BJ (cell line): ENCODE results near the gene KNL1. TPM values are rescaled to one million over a fixed set of nuclear protein-coding genes. Genes with fewer than 3 reads are reported as not detected.

Experiments
- CTCF ChIA-PET: fragments of 350-600 bp; formaldehyde crosslinking; extraction: SDS; loops from one replicate; lab custom pipeline; 2021; ENCODE audit warnings: antibody characterized with exemption, inconsistent platforms; lab: Yijun Ruan, JAX
- POLR2A ChIA-PET: fragments of 300-600 bp; sonication (Branson Sonifier 250); formaldehyde crosslinking; extraction: SDS; loops from one replicate; lab custom pipeline; 2021; ENCODE audit warnings: antibody characterized with exemption; lab: Charles Lee
- DNase-seq: peaks from one replicate; pipeline ENCODE4 v3.0.0-alpha.2; 2011; ENCODE audit warnings: low read depth
- H3K27me3 ChIP-seq: 2 replicates; pipeline ENCODE4 v1.6.0; 2011; ENCODE audit warnings: low read length; ENCODE audit not compliant: control insufficient read depth, insufficient read depth
- H3K36me3 ChIP-seq: 2 replicates; pipeline ENCODE4 v1.5.1; 2011; ENCODE audit warnings: low read length; ENCODE audit not compliant: control insufficient read depth, insufficient read depth
- H3K4me3 ChIP-seq: 2 replicates; pipeline ENCODE4 v1.5.1; 2011; ENCODE audit warnings: low read depth, mild to moderate bottlenecking, control low read depth, low read length
- polyA plus RNA-seq: library from polyadenylated mRNA; depleted of rRNA; stranded (reverse); fragments of >200 nt; gene quantifications from 2 replicates; pipeline ENCODE4 v1.2.3, GENCODE V29; 2011
- TF ChIP-seq, protein P1 (sequence below): IDR thresholded peaks from 2 replicates; pipeline ENCODE4 v1.5.1; 2011; ENCODE audit warnings: low read depth, mild to moderate bottlenecking, control low read depth, inconsistent platforms, low read length, moderate library complexity; ENCODE audit not compliant: insufficient read depth

KNL1 gene
- polyA plus RNA-seq, 1 experiment, result 3.9 TPM

DNA sequence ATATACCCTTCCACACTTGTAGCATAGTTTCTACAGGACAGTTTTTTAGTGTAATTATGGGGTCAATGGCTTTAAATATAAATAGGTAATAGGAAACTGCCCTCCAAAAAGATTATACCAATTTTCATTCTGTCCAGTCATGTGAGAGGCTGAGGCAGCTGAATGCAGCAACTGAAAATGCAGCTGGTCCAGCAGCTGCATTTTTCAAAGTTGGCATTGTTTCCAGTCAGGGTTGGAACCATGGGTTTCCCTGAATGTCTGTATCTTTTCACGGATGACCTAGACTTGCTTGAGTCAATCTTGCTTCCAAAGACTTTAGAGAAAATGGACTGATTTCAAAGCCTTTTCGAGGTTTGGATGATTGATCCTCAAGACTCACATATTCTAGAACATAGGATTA lies 9.9 kb upstream of the KNL1 start:
- TF ChIP-seq, protein P1, sequence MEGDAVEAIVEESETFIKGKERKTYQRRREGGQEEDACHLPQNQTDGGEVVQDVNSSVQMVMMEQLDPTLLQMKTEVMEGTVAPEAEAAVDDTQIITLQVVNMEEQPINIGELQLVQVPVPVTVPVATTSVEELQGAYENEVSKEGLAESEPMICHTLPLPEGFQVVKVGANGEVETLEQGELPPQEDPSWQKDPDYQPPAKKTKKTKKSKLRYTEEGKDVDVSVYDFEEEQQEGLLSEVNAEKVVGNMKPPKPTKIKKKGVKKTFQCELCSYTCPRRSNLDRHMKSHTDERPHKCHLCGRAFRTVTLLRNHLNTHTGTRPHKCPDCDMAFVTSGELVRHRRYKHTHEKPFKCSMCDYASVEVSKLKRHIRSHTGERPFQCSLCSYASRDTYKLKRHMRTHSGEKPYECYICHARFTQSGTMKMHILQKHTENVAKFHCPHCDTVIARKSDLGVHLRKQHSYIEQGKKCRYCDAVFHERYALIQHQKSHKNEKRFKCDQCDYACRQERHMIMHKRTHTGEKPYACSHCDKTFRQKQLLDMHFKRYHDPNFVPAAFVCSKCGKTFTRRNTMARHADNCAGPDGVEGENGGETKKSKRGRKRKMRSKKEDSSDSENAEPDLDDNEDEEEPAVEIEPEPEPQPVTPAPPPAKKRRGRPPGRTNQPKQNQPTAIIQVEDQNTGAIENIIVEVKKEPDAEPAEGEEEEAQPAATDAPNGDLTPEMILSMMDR, result no peak
- CTCF ChIA-PET, result no interaction called here
- Histone ChIP-seq H3K27me3 (no peaks in the 10 kb centered on the region; the same call in 1 of the 2 replicates), H3K36me3 (no peaks in the 10 kb centered on the region), H3K4me3 (no peak overlapping the region)
- no peak for DNase-seq
- POLR2A ChIA-PET, result no interaction called here

DNA sequence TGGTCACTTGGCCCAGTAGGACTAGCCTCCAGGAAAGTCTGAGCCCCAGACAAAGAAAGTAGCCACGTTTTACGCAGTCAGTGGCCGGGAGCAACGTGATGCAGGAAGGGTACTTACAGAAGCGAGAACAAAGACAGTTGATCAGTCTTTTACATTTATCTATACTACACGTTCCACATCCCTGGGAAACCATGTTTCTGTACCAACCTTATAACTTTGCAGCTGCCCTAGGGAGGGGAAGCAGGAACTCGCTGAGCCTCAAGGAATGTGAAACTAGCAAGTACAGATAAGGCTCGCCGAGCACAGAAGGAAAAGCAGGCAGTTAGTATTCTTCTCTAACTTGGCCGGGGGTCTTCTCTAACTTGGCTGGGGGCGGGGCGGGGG lies 3.4 kb upstream of the KNL1 start:
- CTCF ChIA-PET, result interaction anchor here (1.1 to 3.7 kb wide), 10 partner anchors 9 to 800 kb away, joined by 3 to 16 read pairs (median 5); partner anchors contain the start of gene RPUSD2
- H3K36me3 ChIP-seq, result no peaks in the 10 kb centered on the region
- TF ChIP-seq, protein P1, result no peak
- no peaks in the 10 kb centered on the region; the same call in 1 of the 2 replicates for H3K27me3 ChIP-seq
- DNase-seq, result no peak
- POLR2A ChIA-PET, result no interaction called here
- no peak overlapping the region for H3K4me3 ChIP-seq

DNA sequence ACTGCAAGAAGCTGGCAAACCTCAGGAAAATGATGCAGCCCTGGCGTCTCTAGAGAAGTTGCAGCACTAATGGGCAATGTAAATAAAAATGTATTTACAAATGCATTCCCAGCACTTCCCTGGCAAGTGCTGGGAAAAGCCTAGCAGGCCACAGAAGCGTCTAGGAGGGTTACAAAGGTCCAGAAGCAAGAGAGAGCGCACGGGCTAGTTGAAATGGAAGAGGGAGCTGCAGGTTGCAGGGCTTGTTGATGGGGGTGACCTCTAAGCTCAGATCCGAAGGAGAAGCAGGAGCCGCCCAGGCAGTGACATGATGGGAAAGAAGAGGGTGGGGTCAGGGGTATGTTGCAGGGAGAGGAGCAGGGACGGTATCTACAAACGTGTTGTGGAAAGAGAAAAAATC lies 2.7 kb upstream of the KNL1 start:
- POLR2A ChIA-PET, result no interaction called here
- Histone ChIP-seq H3K27me3 (no peaks in the 10 kb centered on the region; the same call in 1 of the 2 replicates), H3K4me3 (no peak overlapping the region), H3K36me3 (no peaks in the 10 kb centered on the region)
- CTCF ChIA-PET, result interaction anchor here (0.6 to 3.7 kb wide), 7 partner anchors 11 to 799 kb away, joined by 3 to 16 read pairs (median 4); partner anchors contain the start of gene VPS18
- TF ChIP-seq, protein P1, result no peak
- DNase-seq, result no peak

DNA sequence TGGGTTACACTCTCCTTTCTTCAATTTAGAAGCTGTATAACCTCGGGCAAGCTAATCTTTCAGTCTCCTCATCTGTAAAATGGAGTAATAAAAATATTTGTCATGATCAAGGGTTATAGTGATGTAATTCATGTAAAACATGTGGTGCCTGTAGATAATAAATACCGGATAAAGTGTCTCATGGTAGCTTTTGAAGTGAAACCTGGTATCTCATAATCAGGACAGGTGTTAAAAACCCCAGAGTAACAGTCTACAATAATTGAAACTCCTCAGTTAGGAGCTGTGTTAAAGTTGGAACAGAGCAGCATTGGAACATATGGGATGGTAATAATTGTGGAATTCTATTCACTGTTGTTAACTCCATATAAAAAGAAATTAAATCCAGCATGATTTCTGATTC lies 884 bp upstream of the KNL1 start:
- ChIA-PET CTCF (interaction anchor here (0.8 to 2.2 kb wide), 3 partner anchors 22 to 301 kb away, joined by 3 to 6 read pairs (median 3); partner anchors contain the start of gene VPS18), POLR2A (interaction anchor here (0.5 kb wide), 1 partner anchor 414 kb away, joined by 8 read pairs; no protein-coding TSS in a partner anchor)
- H3K4me3 ChIP-seq, result no peak overlapping the region
- no peak for DNase-seq
- TF ChIP-seq, protein P1, result no peak
- no peaks in the 10 kb centered on the region for H3K36me3 ChIP-seq
- H3K27me3 ChIP-seq, result no peaks in the 10 kb centered on the region; the same call in 1 of the 2 replicates

DNA sequence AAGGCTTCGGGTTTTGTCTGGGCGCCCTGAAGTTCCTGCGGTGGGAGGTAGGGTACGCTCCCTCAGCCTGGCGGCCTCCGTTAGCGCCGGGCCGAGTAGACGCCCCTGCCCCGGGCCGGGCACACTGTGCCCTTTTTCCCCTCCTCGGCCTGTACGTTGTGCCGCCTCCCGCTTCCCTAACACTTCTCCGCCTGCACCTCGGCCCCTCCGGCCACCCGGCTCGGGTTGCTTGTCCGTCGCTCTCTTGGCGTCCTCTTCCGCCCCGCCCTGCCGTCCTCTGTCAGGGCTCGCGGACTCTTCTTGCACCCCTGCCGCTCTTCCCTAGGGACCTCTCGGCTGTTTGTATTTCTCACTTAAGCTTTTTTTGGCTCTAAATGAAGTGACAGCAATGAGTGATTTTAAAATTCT lies 384 bp downstream of the KNL1 start:
- TF ChIP-seq, protein P1, result peak; percentile 32; the same call in 1 of the 2 replicates
- ChIA-PET POLR2A (no interaction called here), CTCF (no interaction called here)
- Histone ChIP-seq H3K27me3 (no peaks in the 10 kb centered on the region), H3K36me3 (no peaks in the 10 kb centered on the region), H3K4me3 (peak overlapping the region; percentile 91)
- DNase-seq, result peak; percentile 6
